DND-41 (cell line): Measurements from ENCODE around the gene SCYGR5.

Experiments
- EZH2 ChIP-seq: IDR thresholded peaks from 3 replicates; pipeline ENCODE4 v1.6.1; 2012; ENCODE audit warnings: borderline replicate concordance, low read depth, mild to moderate bottlenecking, moderate library complexity, low read length, inconsistent platforms; ENCODE audit not compliant: severe bottlenecking
- TF ChIP-seq, protein P1 (sequence below): IDR thresholded peaks from 2 replicates; pipeline ENCODE4 v1.5.1; 2012; ENCODE audit warnings: borderline replicate concordance, low read length, moderate library complexity, mild to moderate bottlenecking; ENCODE audit not compliant: poor library complexity, severe bottlenecking; ENCODE audit errors: extremely low read depth

DNA sequence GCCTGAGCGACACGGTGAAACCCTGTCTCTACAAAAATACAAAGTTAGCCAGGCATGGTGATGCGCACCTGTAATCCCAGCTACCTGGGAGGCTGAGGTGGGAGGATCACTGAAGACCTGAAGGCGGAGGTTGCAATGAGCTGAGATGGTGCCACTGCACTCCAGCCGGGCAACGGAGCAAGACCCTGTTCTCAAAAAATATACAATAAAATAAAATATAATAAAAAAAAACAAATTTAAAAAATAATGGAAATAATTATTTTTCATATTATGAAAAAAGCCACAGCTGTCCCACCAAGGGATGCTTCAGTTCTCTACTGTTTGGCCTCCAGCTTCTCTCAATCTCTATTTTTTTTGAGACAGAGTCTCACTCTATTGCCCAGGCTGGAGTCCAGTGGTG is 40.8 kb downstream of the SCYGR5 start:
- TF ChIP-seq, protein P1, sequence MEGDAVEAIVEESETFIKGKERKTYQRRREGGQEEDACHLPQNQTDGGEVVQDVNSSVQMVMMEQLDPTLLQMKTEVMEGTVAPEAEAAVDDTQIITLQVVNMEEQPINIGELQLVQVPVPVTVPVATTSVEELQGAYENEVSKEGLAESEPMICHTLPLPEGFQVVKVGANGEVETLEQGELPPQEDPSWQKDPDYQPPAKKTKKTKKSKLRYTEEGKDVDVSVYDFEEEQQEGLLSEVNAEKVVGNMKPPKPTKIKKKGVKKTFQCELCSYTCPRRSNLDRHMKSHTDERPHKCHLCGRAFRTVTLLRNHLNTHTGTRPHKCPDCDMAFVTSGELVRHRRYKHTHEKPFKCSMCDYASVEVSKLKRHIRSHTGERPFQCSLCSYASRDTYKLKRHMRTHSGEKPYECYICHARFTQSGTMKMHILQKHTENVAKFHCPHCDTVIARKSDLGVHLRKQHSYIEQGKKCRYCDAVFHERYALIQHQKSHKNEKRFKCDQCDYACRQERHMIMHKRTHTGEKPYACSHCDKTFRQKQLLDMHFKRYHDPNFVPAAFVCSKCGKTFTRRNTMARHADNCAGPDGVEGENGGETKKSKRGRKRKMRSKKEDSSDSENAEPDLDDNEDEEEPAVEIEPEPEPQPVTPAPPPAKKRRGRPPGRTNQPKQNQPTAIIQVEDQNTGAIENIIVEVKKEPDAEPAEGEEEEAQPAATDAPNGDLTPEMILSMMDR: no peak
- TF ChIP-seq EZH2: no peak
